ENCODE measurements around the gene CLASRP.

- no peak for TF ChIP-seq CTCF (IDR thresholded peaks at IDR 0.05)
- no peak for TF ChIP-seq ZFX (IDR thresholded peaks at IDR 0.05; ENCODE audit: borderline replicate concordance)
Measured at GRCh38 chr19:45071545-45071938, 32.7 kb downstream of the CLASRP start.
